ENCODE results near the gene SPATS2L.

The SPATS2L gene

DNA sequence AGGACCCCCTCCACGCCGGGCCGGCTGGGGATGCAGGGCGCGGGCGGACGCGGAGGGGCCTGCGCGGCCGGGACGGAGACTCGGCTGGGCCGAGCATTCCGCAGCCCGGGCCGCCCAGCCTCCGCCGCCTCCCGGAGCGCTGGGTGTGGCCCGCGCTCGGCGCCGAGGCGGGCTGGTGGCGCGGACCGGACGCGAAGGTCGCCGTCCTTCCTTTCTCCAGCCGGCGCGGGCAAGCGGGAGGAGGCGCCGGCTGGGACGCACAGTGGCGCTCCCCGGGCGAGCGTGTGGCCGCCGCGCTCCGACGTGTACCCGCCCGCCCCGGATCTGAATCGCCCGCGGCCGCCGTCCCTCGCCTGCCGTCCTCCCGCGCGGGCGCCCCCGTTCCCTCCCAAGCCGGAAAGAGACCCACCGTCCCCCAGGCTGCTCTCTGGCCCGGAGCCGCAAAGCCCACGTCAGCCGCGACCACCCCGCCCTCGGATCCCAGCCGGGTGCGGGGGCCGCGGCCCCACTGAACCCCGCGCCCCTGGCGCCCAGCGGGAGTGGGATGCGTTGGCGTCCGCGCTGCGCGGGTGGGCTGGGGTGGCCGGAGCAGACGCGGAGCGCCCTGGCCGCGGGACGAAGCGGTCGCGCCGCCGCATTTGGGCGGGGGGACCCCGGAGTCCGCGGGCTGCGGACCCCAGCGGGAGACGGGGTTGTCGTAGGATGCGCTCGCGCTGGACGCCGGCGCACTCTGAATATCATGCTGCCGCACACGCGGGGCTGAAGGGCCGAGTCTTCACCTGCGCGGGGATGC lies 634 bp downstream of the SPATS2L start (continued):
- TF ChIP-seq, protein P1, sequence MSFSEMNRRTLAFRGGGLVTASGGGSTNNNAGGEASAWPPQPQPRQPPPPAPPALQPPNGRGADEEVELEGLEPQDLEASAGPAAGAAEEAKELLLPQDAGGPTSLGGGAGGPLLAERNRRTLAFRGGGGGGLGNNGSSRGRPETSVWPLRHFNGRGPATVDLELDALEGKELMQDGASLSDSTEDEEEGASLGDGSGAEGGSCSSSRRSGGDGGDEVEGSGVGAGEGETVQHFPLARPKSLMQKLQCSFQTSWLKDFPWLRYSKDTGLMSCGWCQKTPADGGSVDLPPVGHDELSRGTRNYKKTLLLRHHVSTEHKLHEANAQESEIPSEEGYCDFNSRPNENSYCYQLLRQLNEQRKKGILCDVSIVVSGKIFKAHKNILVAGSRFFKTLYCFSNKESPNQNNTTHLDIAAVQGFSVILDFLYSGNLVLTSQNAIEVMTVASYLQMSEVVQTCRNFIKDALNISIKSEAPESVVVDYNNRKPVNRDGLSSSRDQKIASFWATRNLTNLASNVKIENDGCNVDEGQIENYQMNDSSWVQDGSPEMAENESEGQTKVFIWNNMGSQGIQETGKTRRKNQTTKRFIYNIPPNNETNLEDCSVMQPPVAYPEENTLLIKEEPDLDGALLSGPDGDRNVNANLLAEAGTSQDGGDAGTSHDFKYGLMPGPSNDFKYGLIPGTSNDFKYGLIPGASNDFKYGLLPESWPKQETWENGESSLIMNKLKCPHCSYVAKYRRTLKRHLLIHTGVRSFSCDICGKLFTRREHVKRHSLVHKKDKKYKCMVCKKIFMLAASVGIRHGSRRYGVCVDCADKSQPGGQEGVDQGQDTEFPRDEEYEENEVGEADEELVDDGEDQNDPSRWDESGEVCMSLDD (tag by site-specific recombination; IDR thresholded peaks at IDR 0.05) = no peak
- TF ChIP-seq, protein P2, sequence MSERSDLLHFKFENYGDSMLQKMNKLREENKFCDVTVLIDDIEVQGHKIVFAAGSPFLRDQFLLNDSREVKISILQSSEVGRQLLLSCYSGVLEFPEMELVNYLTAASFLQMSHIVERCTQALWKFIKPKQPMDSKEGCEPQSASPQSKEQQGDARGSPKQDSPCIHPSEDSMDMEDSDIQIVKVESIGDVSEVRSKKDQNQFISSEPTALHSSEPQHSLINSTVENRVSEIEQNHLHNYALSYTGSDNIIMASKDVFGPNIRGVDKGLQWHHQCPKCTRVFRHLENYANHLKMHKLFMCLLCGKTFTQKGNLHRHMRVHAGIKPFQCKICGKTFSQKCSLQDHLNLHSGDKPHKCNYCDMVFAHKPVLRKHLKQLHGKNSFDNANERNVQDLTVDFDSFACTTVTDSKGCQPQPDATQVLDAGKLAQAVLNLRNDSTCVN (tag by site-specific recombination; optimal IDR thresholded peaks at IDR 0.05) = peak; percentile 74
- TF ChIP-seq SETDB1 (IDR thresholded peaks at IDR 0.05; ENCODE audit: insufficient read length, low read length) = no peak
- peak; percentile 51 for TF ChIP-seq EGR2 (tag by site-specific recombination; IDR thresholded peaks at IDR 0.05; ENCODE audit: low read depth)
- TF ChIP-seq, protein P3, sequence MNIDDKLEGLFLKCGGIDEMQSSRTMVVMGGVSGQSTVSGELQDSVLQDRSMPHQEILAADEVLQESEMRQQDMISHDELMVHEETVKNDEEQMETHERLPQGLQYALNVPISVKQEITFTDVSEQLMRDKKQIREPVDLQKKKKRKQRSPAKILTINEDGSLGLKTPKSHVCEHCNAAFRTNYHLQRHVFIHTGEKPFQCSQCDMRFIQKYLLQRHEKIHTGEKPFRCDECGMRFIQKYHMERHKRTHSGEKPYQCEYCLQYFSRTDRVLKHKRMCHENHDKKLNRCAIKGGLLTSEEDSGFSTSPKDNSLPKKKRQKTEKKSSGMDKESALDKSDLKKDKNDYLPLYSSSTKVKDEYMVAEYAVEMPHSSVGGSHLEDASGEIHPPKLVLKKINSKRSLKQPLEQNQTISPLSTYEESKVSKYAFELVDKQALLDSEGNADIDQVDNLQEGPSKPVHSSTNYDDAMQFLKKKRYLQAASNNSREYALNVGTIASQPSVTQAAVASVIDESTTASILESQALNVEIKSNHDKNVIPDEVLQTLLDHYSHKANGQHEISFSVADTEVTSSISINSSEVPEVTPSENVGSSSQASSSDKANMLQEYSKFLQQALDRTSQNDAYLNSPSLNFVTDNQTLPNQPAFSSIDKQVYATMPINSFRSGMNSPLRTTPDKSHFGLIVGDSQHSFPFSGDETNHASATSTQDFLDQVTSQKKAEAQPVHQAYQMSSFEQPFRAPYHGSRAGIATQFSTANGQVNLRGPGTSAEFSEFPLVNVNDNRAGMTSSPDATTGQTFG (tag by site-specific recombination; IDR thresholded peaks at IDR 0.05; ENCODE audit: borderline replicate concordance) = no peak
- TF ChIP-seq, protein P4, sequence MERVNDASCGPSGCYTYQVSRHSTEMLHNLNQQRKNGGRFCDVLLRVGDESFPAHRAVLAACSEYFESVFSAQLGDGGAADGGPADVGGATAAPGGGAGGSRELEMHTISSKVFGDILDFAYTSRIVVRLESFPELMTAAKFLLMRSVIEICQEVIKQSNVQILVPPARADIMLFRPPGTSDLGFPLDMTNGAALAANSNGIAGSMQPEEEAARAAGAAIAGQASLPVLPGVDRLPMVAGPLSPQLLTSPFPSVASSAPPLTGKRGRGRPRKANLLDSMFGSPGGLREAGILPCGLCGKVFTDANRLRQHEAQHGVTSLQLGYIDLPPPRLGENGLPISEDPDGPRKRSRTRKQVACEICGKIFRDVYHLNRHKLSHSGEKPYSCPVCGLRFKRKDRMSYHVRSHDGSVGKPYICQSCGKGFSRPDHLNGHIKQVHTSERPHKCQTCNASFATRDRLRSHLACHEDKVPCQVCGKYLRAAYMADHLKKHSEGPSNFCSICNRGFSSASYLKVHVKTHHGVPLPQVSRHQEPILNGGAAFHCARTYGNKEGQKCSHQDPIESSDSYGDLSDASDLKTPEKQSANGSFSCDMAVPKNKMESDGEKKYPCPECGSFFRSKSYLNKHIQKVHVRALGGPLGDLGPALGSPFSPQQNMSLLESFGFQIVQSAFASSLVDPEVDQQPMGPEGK (tag by site-specific recombination; IDR thresholded peaks at IDR 0.05) = 0 out of 2 replicates have a peak, but pooled peaks have one; percentile 24

DNA sequence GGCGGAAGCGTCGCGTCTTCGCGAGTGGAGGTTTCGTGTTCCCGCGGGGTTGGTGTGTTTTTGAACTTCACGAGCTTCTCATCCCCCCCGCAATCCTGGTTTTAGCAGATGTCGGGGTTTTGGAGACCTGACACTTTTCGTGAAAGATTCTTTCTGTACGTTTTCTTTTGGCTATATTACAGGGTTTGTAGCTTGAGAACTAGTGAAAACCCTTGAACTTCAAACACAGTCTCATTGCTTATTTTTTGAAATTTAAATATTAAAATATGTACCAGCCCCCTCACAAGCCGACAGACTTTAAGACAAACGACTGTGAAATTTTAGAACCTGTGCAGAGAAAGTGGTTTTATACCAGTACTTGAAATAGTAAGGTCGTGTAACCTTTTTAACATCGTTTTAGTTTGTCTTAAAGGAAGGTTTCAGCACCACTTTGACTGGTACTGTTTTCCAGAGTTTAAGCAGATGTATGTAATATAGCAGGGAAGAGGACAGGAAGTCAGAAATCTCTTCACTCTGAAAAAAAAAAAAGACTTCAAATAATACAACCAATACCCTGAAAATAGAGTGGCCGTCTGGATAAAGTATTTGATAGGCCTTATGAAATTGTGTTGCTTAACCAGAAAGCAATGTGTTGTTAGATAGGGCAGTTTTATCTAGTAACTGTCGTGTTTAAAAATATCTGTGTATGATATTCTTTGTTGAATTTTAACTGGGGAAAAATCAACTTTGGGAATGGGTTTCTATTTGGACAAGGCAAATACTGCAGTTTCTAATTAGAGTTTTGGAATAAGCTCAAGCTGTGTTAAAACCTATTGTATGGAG lies 1.4 kb downstream of the SPATS2L start:
- TF ChIP-seq ZNF335 (tag by site-specific recombination; conservative IDR thresholded peaks at IDR 0.05) (0 out of 2 replicates have a peak, but pooled peaks have one; percentile 17), ZNF140 (tag by site-specific recombination; IDR thresholded peaks at IDR 0.05) (no peak), ZSCAN23 (tag by site-specific recombination; IDR thresholded peaks at IDR 0.05) (no peak)
- Histone ChIP-seq H3K9me3 (ENCODE audit: control insufficient read depth, insufficient read depth, low read depth, low read length) (no peaks in the 10 kb centered on the region), H3K27ac (ENCODE audit: extremely low read depth, low read depth, low read length) (peak overlapping the region; percentile 87; the same call in 1 of the 2 replicates), H3K4me3 (ENCODE audit: low read depth, low read length) (peak overlapping the region; percentile 86), H3K36me3 (ENCODE audit: control insufficient read depth in 2 of 2, insufficient read depth in 1 of 2, low read length in 2 of 2) (no peaks in the 10 kb centered on the region), H3K4me1 (ENCODE audit: control insufficient read depth, insufficient read depth, low read length) (peaks cover 17% of the 10 kb centered on the region)
- POLR2A ChIA-PET = no interaction called here
- CTCF ChIA-PET = interaction anchor here (1.1 kb wide), 1 partner anchor 334 kb away, joined by 3 read pairs; no protein-coding TSS in a partner anchor

Measured in HEK293 (cell line).